ENCODE measurements around the gene HOXC10. TPM values are rescaled to one million over a fixed set of nuclear protein-coding genes. Genes with fewer than 3 reads are reported as not detected.

Gene HOXC10
- total RNA-seq, 1 experiment from 2014 or later = not detected

GRCh38 chr12:53956251-53956887 is 28.6 kb upstream of the HOXC10 start (continued):
- TF ChIP-seq ATF2 (CRISPR knock-in tag; IDR thresholded peaks at IDR 0.05; ENCODE audit: borderline replicate concordance, low read depth) (no peak), IRF1 (CRISPR knock-in tag; IDR thresholded peaks at IDR 0.05) (no peak)

GRCh38 chr12:53956914-53957536 is 27.9 kb upstream of the HOXC10 start:
- Mint-ChIP-seq H3K27ac (no peak overlapping the region), H3K4me1 (peaks cover 17% of the 10 kb centered on the region), H3K27me3 (ENCODE audit: low read depth) (peaks cover 100% of the 10 kb centered on the region), H3K4me3 (no peak overlapping the region), H3K36me3 (no peaks in the 10 kb centered on the region), H3K9me3 (no peaks in the 10 kb centered on the region)
- ChIA-PET CTCF (interaction anchor here (1.1 kb wide), 1 partner anchor 12 kb away, joined by 3 read pairs; no protein-coding TSS in a partner anchor), POLR2A (no interaction called here)
- ATAC-seq (no peak), DNase-seq (ENCODE audit: low spot score) (no peak)
- TF ChIP-seq ZNF232 (CRISPR knock-in tag; IDR thresholded peaks at IDR 0.05) (no peak), ATF3 (CRISPR knock-in tag; conservative IDR thresholded peaks at IDR 0.05) (no peak), E2F5 (CRISPR knock-in tag; IDR thresholded peaks at IDR 0.05) (no peak), FOXP4 (CRISPR knock-in tag; IDR thresholded peaks at IDR 0.05) (no peak), ARID4B (CRISPR knock-in tag; IDR thresholded peaks at IDR 0.05; ENCODE audit: borderline replicate concordance) (no peak)

- Mint-ChIP-seq H3K9me3 (no peaks in the 10 kb centered on the region), H3K27me3 (ENCODE audit: low read depth) (peaks cover 100% of the 10 kb centered on the region), H3K4me3 (no peak overlapping the region), H3K27ac (no peak overlapping the region), H3K4me1 (peaks cover 15% of the 10 kb centered on the region), H3K36me3 (no peaks in the 10 kb centered on the region)
- POLR2A ChIA-PET = no interaction called here
- DNase-seq (ENCODE audit: low spot score) = no peak
- CTCF ChIA-PET = interaction anchor here (1.0 to 1.5 kb wide), 3 partner anchors 74 to 256 kb away, joined by 3 to 5 read pairs (median 3); partner anchors contain the start of gene HOXC5
- no peak for ATAC-seq
- TF ChIP-seq CREM (CRISPR knock-in tag; IDR thresholded peaks at IDR 0.05) = no peak
- TF ChIP-seq IRF2 (CRISPR knock-in tag; IDR thresholded peaks at IDR 0.05; ENCODE audit: borderline replicate concordance, low read depth) = no peak
- no peak for TF ChIP-seq FOXP1 (CRISPR knock-in tag; IDR thresholded peaks at IDR 0.05; ENCODE audit: borderline replicate concordance)
- TF ChIP-seq ZSCAN18 (CRISPR knock-in tag; IDR thresholded peaks at IDR 0.05) = no peak
- no peak for TF ChIP-seq JAZF1 (CRISPR knock-in tag; IDR thresholded peaks at IDR 0.05)
- TF ChIP-seq NFE2L1 (CRISPR knock-in tag; IDR thresholded peaks at IDR 0.05) = no peak
- TF ChIP-seq NR3C1 (CRISPR knock-in tag; conservative IDR thresholded peaks at IDR 0.05; ENCODE audit: low read depth) = no peak
- TF ChIP-seq NR2C2 (CRISPR knock-in tag; IDR thresholded peaks at IDR 0.05) = no peak
- no peak for TF ChIP-seq ATF2 (CRISPR knock-in tag; IDR thresholded peaks at IDR 0.05; ENCODE audit: borderline replicate concordance, low read depth)
- TF ChIP-seq CDX4 (CRISPR knock-in tag; IDR thresholded peaks at IDR 0.05; ENCODE audit: borderline replicate concordance) = no peak
These were observed 26.8 kb upstream of the HOXC10 start for GRCh38 chr12:53958128-53958527.
